Endothelial cell of umbilical vein (primary cell): Measurements from ENCODE around the gene FTO. TPM values are rescaled to one million over a fixed set of nuclear protein-coding genes. Genes with fewer than 3 reads are reported as not detected.

ENCODE experiments used
- BruUV-seq: library from RNA; stranded (reverse); fragments of 400-500 nt; replicated peaks from 2 replicates; lab custom pipeline; 2021; lab: Mats Ljungman, UMichigan
- CTCF ChIA-PET: fragments of 300-600, 350-600 bp; sonication (Branson Sonifier 250); formaldehyde crosslinking; loops from one replicate; lab custom pipeline; 2021; ENCODE audit warnings: antibody characterized with exemption, inconsistent platforms; lab: Charles Lee
- POLR2A ChIA-PET: fragments of 300-600, 350-600 bp; sonication (Branson Sonifier 250); formaldehyde crosslinking; loops from one replicate; lab custom pipeline; 2021; ENCODE audit warnings: antibody characterized with exemption, inconsistent platforms; lab: Charles Lee
- DNase-seq: peaks from one replicate; pipeline ENCODE4 v3.0.0-alpha.2; 2011; ENCODE audit warnings: low read depth, low spot score
- FAIRE-seq: peaks from 2 replicates; lab custom pipeline; 2011; peaks lifted over from hg19 to GRCh38; lab: Jason Lieb, UNC
- H2AFZ ChIP-seq: 2 replicates; pipeline ENCODE4 v1.6.0; 2012; ENCODE audit warnings: low read depth, low read length, control low read depth, inconsistent platforms
- H3K27ac ChIP-seq: 2 replicates; pipeline ENCODE4 v1.5.1; 2011; ENCODE audit warnings: low read depth, mild to moderate bottlenecking, control low read depth, low read length, moderate library complexity; ENCODE audit not compliant: insufficient read depth
- H3K27me3 ChIP-seq, 2 experiments: 2 replicates each; pipeline versions ENCODE4 v1.6.0 to v1.6.1; 2011; ENCODE audit warnings: low read length in 2 of 2, mixed read lengths in 1 of 2; ENCODE audit not compliant: control insufficient read depth in 2 of 2, insufficient read depth in 2 of 2
- H3K36me3 ChIP-seq, 2 experiments: 2 replicates in 1 of 2; 3 replicates in 1 of 2; pipeline ENCODE4 v1.5.1; 2011; ENCODE audit warnings: low read length in 2 of 2, mild to moderate bottlenecking in 1 of 2, moderate library complexity in 1 of 2; ENCODE audit not compliant: control insufficient read depth in 2 of 2, insufficient read depth in 2 of 2; ENCODE audit errors: extremely low read depth in 1 of 2
- H3K4me1 ChIP-seq: 3 replicates; pipeline ENCODE4 v1.5.1; 2011; ENCODE audit warnings: mild to moderate bottlenecking, low read length; ENCODE audit not compliant: control insufficient read depth, insufficient read depth; ENCODE audit errors: extremely low read depth
- H3K4me2 ChIP-seq: 2 replicates; pipeline ENCODE4 v1.6.1; 2011; ENCODE audit warnings: low read length, control low read depth, mixed read lengths; ENCODE audit not compliant: insufficient read depth
- H3K4me3 ChIP-seq, 3 experiments: fragments of 200-600 bp in 1 of 3; sonication (generic), shearing (Covaris generic) in 1 of 3; replicated peaks in 1 of 3; 2 replicates each; pipeline ENCODE4 v1.5.1; 2011 to 2016; ENCODE audit warnings: control low read depth in 3 of 3, low read length in 3 of 3, mild to moderate bottlenecking in 2 of 3, inconsistent platforms in 1 of 3, low read depth in 1 of 3, moderate library complexity in 1 of 3; ENCODE audit not compliant: insufficient read depth in 1 of 3
- H3K79me2 ChIP-seq: 2 replicates; pipeline ENCODE4 v1.6.0; 2012; ENCODE audit warnings: low read length, inconsistent platforms; ENCODE audit not compliant: control insufficient read depth, insufficient read depth
- H3K9ac ChIP-seq: replicated peaks from 2 replicates; pipeline ENCODE3; 2011; ENCODE audit warnings: low read length, control low read depth; ENCODE audit not compliant: insufficient read depth; ENCODE audit errors: extremely low read depth
- H3K9me1 ChIP-seq: replicated peaks from 3 replicates; pipeline ENCODE4 v1.6.0; 2011; ENCODE audit warnings: mild to moderate bottlenecking, low read length; ENCODE audit not compliant: control insufficient read depth, insufficient read depth; ENCODE audit errors: extremely low read depth
- H3K9me3 ChIP-seq: replicated peaks from 2 replicates; pipeline ENCODE4 v1.5.1; 2012; ENCODE audit warnings: low read length, inconsistent platforms; ENCODE audit not compliant: control insufficient read depth, insufficient read depth
- H4K20me1 ChIP-seq: replicated peaks from 2 replicates; pipeline ENCODE3; 2011; ENCODE audit warnings: mild to moderate bottlenecking, low read length; ENCODE audit not compliant: control insufficient read depth, insufficient read depth; ENCODE audit errors: extremely low read depth
- CTCF ChIP-seq, 2 donors: IDR thresholded peaks; 1 replicate in 1 of 2; 2 replicates in 1 of 2; pipeline ENCODE4 v1.5.1; 2011; ENCODE audit warnings: low read length in 2 of 2, mild to moderate bottlenecking in 2 of 2, moderate library complexity in 2 of 2, control low read depth in 1 of 2, inconsistent platforms in 1 of 2, low read depth in 1 of 2; ENCODE audit not compliant: insufficient read depth in 1 of 2; ENCODE audit errors: extremely low read depth in 1 of 2
- EZH2 ChIP-seq: IDR thresholded peaks from 2 replicates; pipeline ENCODE4 v1.6.1; 2012; ENCODE audit warnings: borderline replicate concordance, low read depth, mild to moderate bottlenecking, moderate library complexity, low read length, inconsistent platforms; ENCODE audit not compliant: severe bottlenecking
- FOS ChIP-seq: IDR thresholded peaks from 2 replicates; pipeline ENCODE4 v1.6.1; 2011; ENCODE audit warnings: mild to moderate bottlenecking, low read length, moderate library complexity, borderline replicate concordance; ENCODE audit not compliant: insufficient read depth
- GATA2 ChIP-seq: IDR thresholded peaks from 2 replicates; pipeline ENCODE4 v1.7.0; 2011; ENCODE audit warnings: low read depth, mild to moderate bottlenecking, moderate library complexity, mixed read lengths, low read length; ENCODE audit not compliant: insufficient read length, insufficient read depth
- JUN ChIP-seq: IDR thresholded peaks from 2 replicates; pipeline ENCODE4 v1.6.1; 2011; ENCODE audit warnings: borderline replicate concordance, low read depth; ENCODE audit not compliant: insufficient read length, insufficient read depth
- MAX ChIP-seq: IDR thresholded peaks from 2 replicates; pipeline ENCODE4 v1.6.1; 2011; ENCODE audit not compliant: insufficient read depth, insufficient read length
- MYC ChIP-seq: IDR thresholded peaks from one replicate; pipeline ENCODE4 v1.6.1; 2011; ENCODE audit warnings: mild to moderate bottlenecking, low read depth, low read length
- POLR2A ChIP-seq: IDR thresholded peaks from 2 replicates; pipeline ENCODE4 v1.6.1; 2012; ENCODE audit warnings: low read depth, mild to moderate bottlenecking, control low read depth, low read length
- POLR2AphosphoS5 ChIP-seq: IDR thresholded peaks from 2 replicates; pipeline ENCODE4 v1.6.1; 2012; ENCODE audit warnings: low read depth, mild to moderate bottlenecking, control low read depth, low read length, moderate library complexity; ENCODE audit not compliant: insufficient read depth
- dilution Hi-C: fragments of 300-500 bp; cut with MboI; formaldehyde crosslinking; loops from one replicate; pipeline ENCODE4 v1.15.0; 2019; ENCODE audit warnings: low sequenced_read_pairs; ENCODE audit not compliant: extremely low pct_ligation_motif_present
- intact Hi-C: fragments of 100-400 bp; cut with micrococcal nuclease; formaldehyde crosslinking; loops from one replicate; pipeline ENCODE4 v1.10.0; 2022
- polyA plus RNA-seq, 4 experiments: library from polyadenylated mRNA; depleted of rRNA in 3 of 4; stranded (reverse) in 3 of 4; unstranded in 1 of 4; fragments of >200 nt; gene quantifications; 2 replicates each; pipeline versions ENCODE4 v1.2.1 to v1.2.3, GENCODE V29; 2011 to 2012; ENCODE audit warnings: missing spikeins in 1 of 4
- total RNA-seq: library from RNA; stranded (reverse); gene quantifications from 2 replicates; pipeline ENCODE4 v1.2.3, GENCODE V29; 2021

FTO gene
- total and polyA plus RNA-seq, 2 donors (not counting 3 experiments of a cell fraction or from before 2014, with no cell fraction given), result 48.6 to 87.1 TPM

GRCh38 chr16:53922067-53922806, 218.3 kb downstream of the FTO start:
- ChIA-PET POLR2A (no interaction called here), CTCF (interaction anchor here (1.0 kb wide), 1 partner anchor 30 kb away, joined by 3 read pairs; no protein-coding TSS in a partner anchor)
- no peak for TF ChIP-seq MYC
- TF ChIP-seq POLR2AphosphoS5, result no peak
- no peak for TF ChIP-seq EZH2
- no peak for TF ChIP-seq CTCF (IDR thresholded peaks at IDR 0.05; ENCODE audit: extremely low read depth in 1 of 2, insufficient read depth in 1 of 2, low read depth in 1 of 2, low read length in 2 of 2)
- no peak for TF ChIP-seq MAX
- no peak for TF ChIP-seq JUN
- TF ChIP-seq POLR2A, result no peak
- TF ChIP-seq FOS, result no peak
- TF ChIP-seq GATA2, result no peak
- DNase-seq (no peak), FAIRE-seq (no peak)
- no TSS peak for BruUV-seq
- Histone ChIP-seq H3K4me3 (no peak overlapping the region), H2AFZ (no peak overlapping the region), H3K9me3 (no peaks in the 10 kb centered on the region), H3K4me2 (no peak overlapping the region), H3K4me1 (no peaks in the 10 kb centered on the region), H3K27me3 (no peaks in the 10 kb centered on the region), H4K20me1 (no peaks in the 10 kb centered on the region), H3K36me3 (no peaks in the 10 kb centered on the region), H3K9ac (no peak overlapping the region), H3K27ac (no peak overlapping the region), H3K9me1 (no peaks in the 10 kb centered on the region), H3K79me2 (no peaks in the 10 kb centered on the region)
- intact Hi-C loops, result no loop called here
- dilution Hi-C loops, result no loop called here
